ENCODE data around the gene CLCN6. TPM values are rescaled to one million over a fixed set of nuclear protein-coding genes. Genes with fewer than 3 reads are reported as not detected.

CLCN6 gene
- total and polyA plus RNA-seq, 2 of the 8 experiments (the other 6 are each of a cell fraction or from before 2014, with no cell fraction given), result 15.7 to 26.0 TPM

DNA sequence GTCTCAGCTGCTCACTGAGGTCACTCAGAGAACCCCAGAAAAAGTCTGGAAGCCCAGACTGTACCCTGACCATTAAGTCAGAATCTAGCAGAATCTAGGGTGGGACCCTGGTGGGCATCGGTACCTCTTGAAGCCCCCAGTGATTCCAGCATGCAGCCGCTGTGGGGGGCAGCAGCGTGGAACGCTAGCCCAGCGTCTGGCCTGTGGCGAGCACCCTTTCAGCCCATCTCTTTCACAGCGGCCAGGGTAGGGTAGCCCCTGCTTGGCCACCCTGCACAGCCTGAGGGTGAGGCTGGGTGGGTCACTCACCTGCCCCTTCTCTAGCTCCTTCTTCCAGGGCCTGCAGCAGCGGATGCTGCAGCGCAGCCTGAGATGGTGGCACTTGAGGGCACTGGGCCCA is 27.7 kb upstream of the CLCN6 start (continued):
- TF ChIP-seq SAP30 (IDR thresholded peaks at IDR 0.05; ENCODE audit: insufficient read depth, insufficient replicate concordance, low read length) (no peak), EZH2 (IDR thresholded peaks at IDR 0.05; ENCODE audit: low read depth, low read length, severe bottlenecking) (no peak), BCL11A (IDR thresholded peaks at IDR 0.05; ENCODE audit: low read depth in 2 of 2, low read length in 2 of 2) (no peak), TBP (IDR thresholded peaks at IDR 0.05; ENCODE audit: low read depth, low read length) (no peak)
- TF ChIP-seq, protein P1, sequence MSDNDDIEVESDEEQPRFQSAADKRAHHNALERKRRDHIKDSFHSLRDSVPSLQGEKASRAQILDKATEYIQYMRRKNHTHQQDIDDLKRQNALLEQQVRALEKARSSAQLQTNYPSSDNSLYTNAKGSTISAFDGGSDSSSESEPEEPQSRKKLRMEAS (IDR thresholded peaks at IDR 0.05), result no peak
